Progenitor cell of endocrine pancreas (in vitro differentiated cells): Measurements from ENCODE around the gene SLC2A13. TPM values are rescaled to one million over a fixed set of nuclear protein-coding genes. Genes with fewer than 3 reads are reported as not detected.

Source experiments
- DNase-seq: peaks from one replicate; pipeline ENCODE4 v3.0.0; 2021; ENCODE audit warnings: low spot score; ENCODE audit not compliant: unreplicated experiment
- H3K27ac Mint-ChIP-seq: 2 replicates; pipeline ENCODE4 v1.8.0; 2021; ENCODE audit warnings: mild to moderate bottlenecking, moderate library complexity, mixed read lengths
- H3K27me3 Mint-ChIP-seq: 2 replicates; pipeline ENCODE4 v1.8.0; 2021; ENCODE audit warnings: mixed read lengths
- H3K36me3 Mint-ChIP-seq: 2 replicates; pipeline ENCODE4 v1.8.0; 2022; ENCODE audit warnings: mixed read lengths; ENCODE audit not compliant: insufficient read depth
- H3K4me1 Mint-ChIP-seq: 2 replicates; pipeline ENCODE4 v1.8.0; 2021; ENCODE audit warnings: low read depth, mixed read lengths
- H3K4me3 Mint-ChIP-seq: 2 replicates; pipeline ENCODE4 v1.8.0; 2021; ENCODE audit warnings: low read depth, mild to moderate bottlenecking, moderate library complexity, mixed read lengths
- H3K9me3 Mint-ChIP-seq: 2 replicates; pipeline ENCODE4 v1.8.0; 2021; ENCODE audit warnings: low read depth, mixed read lengths
- total RNA-seq: library from RNA; stranded (reverse); gene quantifications from 2 replicates; pipeline ENCODE4 v1.2.1, GENCODE V29; 2021
- TF ChIP-seq, protein P1 (sequence below): fragments of 200-600 bp; sonication (generic); IDR thresholded peaks from one replicate; pipeline ENCODE4 v1.5.0; 2021; ENCODE audit warnings: antibody characterized with exemption, mild to moderate bottlenecking; ENCODE audit not compliant: unreplicated experiment

SLC2A13 gene
- total RNA-seq, 1 donor from 2014 or later = 7.4 TPM

DNA sequence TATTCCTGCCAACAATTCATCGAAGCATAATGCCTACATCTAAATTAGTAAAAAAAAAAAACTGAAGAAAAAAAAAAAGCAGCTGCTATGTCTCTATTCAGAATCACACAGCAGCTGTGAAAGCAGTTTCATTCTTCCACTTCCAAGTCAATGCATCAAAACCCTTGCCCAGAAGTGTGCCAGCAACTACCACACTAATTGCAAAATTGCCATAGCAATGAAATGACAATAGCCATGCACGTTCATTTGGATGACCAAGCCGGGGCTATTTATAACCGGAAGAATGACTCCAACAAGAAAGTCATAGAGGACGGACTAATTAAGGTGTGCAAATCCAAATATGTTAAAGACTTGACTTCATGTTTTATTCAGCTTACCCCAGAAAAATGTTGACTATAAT lies 42.5 kb downstream of the SLC2A13 start:
- H3K27ac Mint-ChIP-seq = peak overlapping the region; percentile 50
- TF ChIP-seq, protein P1, sequence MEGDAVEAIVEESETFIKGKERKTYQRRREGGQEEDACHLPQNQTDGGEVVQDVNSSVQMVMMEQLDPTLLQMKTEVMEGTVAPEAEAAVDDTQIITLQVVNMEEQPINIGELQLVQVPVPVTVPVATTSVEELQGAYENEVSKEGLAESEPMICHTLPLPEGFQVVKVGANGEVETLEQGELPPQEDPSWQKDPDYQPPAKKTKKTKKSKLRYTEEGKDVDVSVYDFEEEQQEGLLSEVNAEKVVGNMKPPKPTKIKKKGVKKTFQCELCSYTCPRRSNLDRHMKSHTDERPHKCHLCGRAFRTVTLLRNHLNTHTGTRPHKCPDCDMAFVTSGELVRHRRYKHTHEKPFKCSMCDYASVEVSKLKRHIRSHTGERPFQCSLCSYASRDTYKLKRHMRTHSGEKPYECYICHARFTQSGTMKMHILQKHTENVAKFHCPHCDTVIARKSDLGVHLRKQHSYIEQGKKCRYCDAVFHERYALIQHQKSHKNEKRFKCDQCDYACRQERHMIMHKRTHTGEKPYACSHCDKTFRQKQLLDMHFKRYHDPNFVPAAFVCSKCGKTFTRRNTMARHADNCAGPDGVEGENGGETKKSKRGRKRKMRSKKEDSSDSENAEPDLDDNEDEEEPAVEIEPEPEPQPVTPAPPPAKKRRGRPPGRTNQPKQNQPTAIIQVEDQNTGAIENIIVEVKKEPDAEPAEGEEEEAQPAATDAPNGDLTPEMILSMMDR = no peak
- H3K9me3 Mint-ChIP-seq = no peaks in the 10 kb centered on the region
- no peaks in the 10 kb centered on the region for H3K27me3 Mint-ChIP-seq
- peaks cover 12% of the 10 kb centered on the region for H3K4me1 Mint-ChIP-seq
- DNase-seq = no peak
- H3K36me3 Mint-ChIP-seq = no peaks in the 10 kb centered on the region
- H3K4me3 Mint-ChIP-seq = no peak overlapping the region

DNA sequence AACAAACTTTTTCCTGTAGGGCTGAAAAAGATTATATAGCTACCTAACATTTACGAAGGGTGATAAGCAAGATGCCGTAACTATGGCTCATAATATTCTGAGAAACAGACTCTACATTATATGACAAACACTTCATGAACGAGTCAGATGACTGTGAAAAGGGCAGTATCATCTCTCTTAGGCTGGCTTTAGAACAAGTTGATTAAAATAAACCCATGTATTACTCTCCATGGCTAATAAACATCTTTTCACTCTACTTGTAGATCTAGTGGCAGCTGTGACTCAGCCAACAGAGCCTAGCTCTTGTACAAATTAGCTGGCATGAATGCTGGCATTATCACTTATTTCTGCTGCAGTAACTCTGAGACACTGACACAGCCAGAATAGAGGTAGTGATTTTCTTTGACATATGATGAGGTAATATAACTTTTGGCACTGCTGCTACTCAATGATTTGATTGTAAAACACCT lies 47.1 kb downstream of the SLC2A13 start:
- TF ChIP-seq, protein P1 = no peak
- no peak overlapping the region for H3K27ac Mint-ChIP-seq
- peaks cover 31% of the 10 kb centered on the region for H3K4me1 Mint-ChIP-seq
- no peak overlapping the region for H3K4me3 Mint-ChIP-seq
- no peak for DNase-seq
- no peaks in the 10 kb centered on the region for H3K27me3 Mint-ChIP-seq
- no peaks in the 10 kb centered on the region for H3K36me3 Mint-ChIP-seq
- H3K9me3 Mint-ChIP-seq = no peaks in the 10 kb centered on the region

DNA sequence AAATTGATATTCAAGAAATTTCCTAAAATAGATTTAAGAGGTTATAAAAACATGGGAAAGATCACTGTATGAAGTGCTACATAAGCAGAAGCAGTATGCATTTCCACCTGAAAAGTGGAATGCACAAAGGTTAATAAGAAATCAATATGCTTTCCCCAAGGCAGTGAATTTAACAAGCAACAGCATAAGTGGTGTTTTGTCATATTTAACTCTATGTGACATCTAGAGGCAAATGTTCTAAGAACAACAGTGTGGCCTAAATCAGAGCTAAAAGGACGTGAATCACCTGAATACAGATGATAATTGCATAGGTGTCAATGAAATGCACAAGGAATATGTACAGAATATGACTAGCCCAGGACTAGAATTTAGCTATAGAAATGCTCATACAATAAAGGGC lies 49.5 kb downstream of the SLC2A13 start:
- Mint-ChIP-seq H3K27ac (no peak overlapping the region), H3K9me3 (no peaks in the 10 kb centered on the region), H3K4me3 (no peak overlapping the region), H3K36me3 (no peaks in the 10 kb centered on the region), H3K4me1 (peaks cover 24% of the 10 kb centered on the region), H3K27me3 (no peaks in the 10 kb centered on the region)
- DNase-seq = no peak
- TF ChIP-seq, protein P1 = no peak

DNA sequence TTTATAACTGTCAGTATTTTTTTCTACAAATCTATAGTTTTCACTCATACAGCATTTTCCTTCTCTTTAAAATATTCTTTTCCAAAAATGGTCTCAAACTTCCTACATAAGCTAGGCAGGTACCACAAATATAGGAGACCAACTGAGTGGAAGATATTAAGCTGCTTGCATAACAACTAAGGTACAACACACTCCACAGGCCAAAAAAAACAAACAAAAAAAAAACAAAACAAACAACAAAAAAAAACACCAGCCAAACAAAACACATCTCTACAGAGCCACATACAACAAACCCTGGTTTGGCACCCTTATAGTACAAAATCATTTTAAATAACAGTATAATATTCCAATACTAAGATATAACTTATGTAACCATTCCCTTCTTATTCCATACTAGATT lies 50.1 kb downstream of the SLC2A13 start:
- no peak for DNase-seq
- Mint-ChIP-seq H3K36me3 (no peaks in the 10 kb centered on the region), H3K4me1 (peaks cover 24% of the 10 kb centered on the region), H3K4me3 (no peak overlapping the region), H3K27ac (no peak overlapping the region), H3K27me3 (no peaks in the 10 kb centered on the region), H3K9me3 (no peaks in the 10 kb centered on the region)
- TF ChIP-seq, protein P1 = no peak

DNA sequence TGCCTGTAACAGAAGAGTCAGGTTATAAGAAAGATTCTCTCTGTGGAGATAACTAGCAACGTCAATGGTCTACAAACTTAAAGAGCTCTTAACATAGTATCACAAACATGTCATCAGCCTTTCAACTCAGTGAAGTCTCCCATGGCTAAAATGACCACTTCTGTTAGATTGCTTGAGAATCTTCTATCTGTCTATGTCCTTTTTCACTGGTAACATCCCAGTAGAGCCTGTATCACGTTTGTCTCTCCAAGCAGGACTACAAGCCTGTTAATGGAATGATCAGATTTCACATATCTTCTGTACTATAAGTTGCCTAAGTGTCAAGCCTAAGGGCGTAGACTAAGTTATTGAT lies 50.7 kb downstream of the SLC2A13 start:
- H3K9me3 Mint-ChIP-seq = no peaks in the 10 kb centered on the region
- DNase-seq = no peak
- peak overlapping the region; percentile 18 for H3K27ac Mint-ChIP-seq
- H3K27me3 Mint-ChIP-seq = no peaks in the 10 kb centered on the region
- no peaks in the 10 kb centered on the region for H3K36me3 Mint-ChIP-seq
- TF ChIP-seq, protein P1 = no peak
- H3K4me3 Mint-ChIP-seq = no peak overlapping the region
- H3K4me1 Mint-ChIP-seq = peaks cover 27% of the 10 kb centered on the region
